GM23338 (cell line): ENCODE data around the gene MEGF11.

Experiments
- CREB1 ChIP-seq: fragments of 250-450 bp; sonication (Bioruptor Pico); IDR thresholded peaks from 2 replicates; pipeline ENCODE4 v1.5.0; 2020; ENCODE audit warnings: low read depth, mild to moderate bottlenecking, moderate library complexity
- EZH2 ChIP-seq: fragments of 200-600 bp; sonication (generic); IDR thresholded peaks from one replicate; pipeline ENCODE4 v1.8.0; 2017; ENCODE audit warnings: antibody characterized with exemption, mild to moderate bottlenecking, low read depth; ENCODE audit not compliant: unreplicated experiment
- EZH2phosphoT487 ChIP-seq: fragments of 200-600 bp; sonication (generic); IDR thresholded peaks from one replicate; pipeline ENCODE4 v1.8.1; 2018; ENCODE audit warnings: antibody characterized with exemption; ENCODE audit not compliant: unreplicated experiment
- JUNB ChIP-seq: IDR thresholded peaks from one replicate; pipeline ENCODE4 v1.6.1; 2016; ENCODE audit warnings: antibody characterized with exemption; ENCODE audit not compliant: unreplicated experiment
- NANOG ChIP-seq: IDR thresholded peaks from 2 replicates; pipeline ENCODE4 v1.6.1; 2016; ENCODE audit warnings: antibody characterized with exemption, borderline replicate concordance
- POLR2AphosphoS5 ChIP-seq: IDR thresholded peaks from 2 replicates; pipeline ENCODE4 v1.6.1; 2016; ENCODE audit warnings: antibody characterized with exemption, low read depth
- REST ChIP-seq: IDR thresholded peaks from one replicate; pipeline ENCODE4 v1.6.1; 2018; ENCODE audit warnings: antibody characterized with exemption; ENCODE audit not compliant: unreplicated experiment
- STAT1 ChIP-seq: IDR thresholded peaks from one replicate; pipeline ENCODE4 v1.6.1; 2016; ENCODE audit warnings: antibody characterized with exemption; ENCODE audit not compliant: unreplicated experiment
- TF ChIP-seq, protein P1 (sequence below), 2 experiments: fragments of 200-600 bp in 1 of 2; sonication (generic) in 1 of 2; conservative IDR thresholded peaks; 2 replicates each; pipeline versions ENCODE4 v1.5.1 to v1.6.1; 2016 to 2017; ENCODE audit warnings: antibody characterized with exemption in 2 of 2, low read depth in 2 of 2, mild to moderate bottlenecking in 2 of 2, moderate library complexity in 1 of 2

DNA sequence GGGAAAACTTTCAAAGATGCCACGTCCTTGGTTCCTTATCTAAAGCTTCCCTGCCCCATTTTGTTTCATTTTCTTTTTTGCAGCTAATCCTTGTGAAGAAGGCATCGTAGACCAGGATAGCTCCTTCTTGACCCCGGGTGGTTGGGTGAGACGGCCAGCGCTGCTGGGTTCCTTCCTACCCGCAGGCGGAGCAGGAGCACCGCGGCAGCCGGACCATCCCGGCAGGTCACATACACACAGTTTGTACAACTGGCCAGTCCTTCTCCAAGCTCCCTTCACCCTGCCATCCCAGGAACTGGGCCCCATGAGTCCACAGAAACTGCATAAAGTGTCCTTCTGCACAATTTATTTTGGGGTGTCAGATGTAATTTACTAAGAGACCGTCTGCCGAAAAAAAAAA is 83.9 kb downstream of the MEGF11 start:
- no peak for TF ChIP-seq EZH2
- TF ChIP-seq, protein P1, sequence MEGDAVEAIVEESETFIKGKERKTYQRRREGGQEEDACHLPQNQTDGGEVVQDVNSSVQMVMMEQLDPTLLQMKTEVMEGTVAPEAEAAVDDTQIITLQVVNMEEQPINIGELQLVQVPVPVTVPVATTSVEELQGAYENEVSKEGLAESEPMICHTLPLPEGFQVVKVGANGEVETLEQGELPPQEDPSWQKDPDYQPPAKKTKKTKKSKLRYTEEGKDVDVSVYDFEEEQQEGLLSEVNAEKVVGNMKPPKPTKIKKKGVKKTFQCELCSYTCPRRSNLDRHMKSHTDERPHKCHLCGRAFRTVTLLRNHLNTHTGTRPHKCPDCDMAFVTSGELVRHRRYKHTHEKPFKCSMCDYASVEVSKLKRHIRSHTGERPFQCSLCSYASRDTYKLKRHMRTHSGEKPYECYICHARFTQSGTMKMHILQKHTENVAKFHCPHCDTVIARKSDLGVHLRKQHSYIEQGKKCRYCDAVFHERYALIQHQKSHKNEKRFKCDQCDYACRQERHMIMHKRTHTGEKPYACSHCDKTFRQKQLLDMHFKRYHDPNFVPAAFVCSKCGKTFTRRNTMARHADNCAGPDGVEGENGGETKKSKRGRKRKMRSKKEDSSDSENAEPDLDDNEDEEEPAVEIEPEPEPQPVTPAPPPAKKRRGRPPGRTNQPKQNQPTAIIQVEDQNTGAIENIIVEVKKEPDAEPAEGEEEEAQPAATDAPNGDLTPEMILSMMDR (conservative IDR thresholded peaks at IDR 0.05; ENCODE audit: low read depth in 2 of 2) = no peak
- no peak for TF ChIP-seq POLR2AphosphoS5
- TF ChIP-seq REST = no peak
- no peak for TF ChIP-seq EZH2phosphoT487
- no peak for TF ChIP-seq NANOG
- no peak for TF ChIP-seq STAT1
- no peak for TF ChIP-seq CREB1
- no peak for TF ChIP-seq JUNB
